ENCODE data around the gene CD274. TPM values are rescaled to one million over a fixed set of nuclear protein-coding genes. Genes with fewer than 3 reads are reported as not detected.

CD274 gene
- total and polyA plus RNA-seq, 2 donors (not counting 1 experiment from before 2014, with no cell fraction given) = 3.1 to 3.3 TPM

DNA sequence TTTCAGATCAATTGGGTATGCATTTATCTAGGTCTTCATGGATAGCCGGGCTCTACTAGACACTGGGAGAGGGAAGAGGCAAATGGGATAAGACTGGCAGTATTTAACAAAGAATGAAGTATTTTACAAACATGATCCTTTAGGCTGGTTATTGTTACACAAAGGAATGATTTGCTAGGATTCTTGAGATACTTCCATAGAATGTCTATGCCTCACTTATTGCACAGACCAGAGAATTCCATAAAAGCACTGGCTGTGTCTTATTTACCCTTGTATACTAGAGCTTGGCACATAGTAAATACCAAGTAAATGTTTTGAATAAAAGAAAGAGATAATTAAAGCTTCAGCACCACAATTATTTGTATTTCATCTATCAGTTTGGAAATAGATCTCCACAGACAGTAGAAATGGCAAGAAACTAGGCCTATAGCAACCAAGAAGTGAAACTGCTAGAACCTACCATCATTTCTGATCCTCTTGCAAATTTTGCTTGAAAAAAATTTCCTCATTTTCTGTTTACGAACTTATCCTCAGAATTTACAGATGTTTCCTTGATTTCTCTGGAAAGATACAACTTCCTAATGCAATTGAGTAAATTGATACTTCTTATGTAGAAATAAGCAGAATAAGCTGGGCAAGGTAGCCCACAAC is 63.7 kb downstream of the CD274 start:
- H2AFZ ChIP-seq (ENCODE audit: low read length) = no peak overlapping the region
- TF ChIP-seq CTCF (conservative IDR thresholded peaks at IDR 0.05 in 1 of 2, IDR thresholded peaks at IDR 0.05 in 1 of 2; ENCODE audit: low read depth in 1 of 2, low read length in 2 of 2) = no peak
- TF ChIP-seq EZH2 (IDR thresholded peaks at IDR 0.05; ENCODE audit: low read length, missing control alignments) = no peak
- H3K4me2 ChIP-seq (ENCODE audit: extremely low read depth, insufficient read depth, low read length) = no peak overlapping the region
- H3K36me3 ChIP-seq (ENCODE audit: control insufficient read depth, insufficient read depth, low read length) = no peaks in the 10 kb centered on the region
- no peak overlapping the region for H3K9ac ChIP-seq (ENCODE audit: insufficient read depth, low read length)
- no peaks in the 10 kb centered on the region for H3K9me3 ChIP-seq (ENCODE audit: control insufficient read depth, insufficient read depth, low read depth, low read length)
- H3K27ac ChIP-seq (ENCODE audit: insufficient read depth, low read length) = no peak overlapping the region
- H3K4me3 ChIP-seq (replicated peaks in 1 of 4; ENCODE audit: control extremely low read depth in 1 of 4, insufficient read depth in 1 of 4, low read depth in 3 of 4, low read length in 4 of 4) = no peak overlapping the region
- DNase-seq (ENCODE audit: low read depth in 2 of 2) = no peak
- no peaks in the 10 kb centered on the region for H3K27me3 ChIP-seq (ENCODE audit: control insufficient read depth, insufficient read depth, low read length)
- peaks cover 9% of the 10 kb centered on the region for H3K4me1 ChIP-seq (ENCODE audit: control insufficient read depth, extremely low read depth, insufficient read depth, low read length)
- peaks cover 22% of the 10 kb centered on the region for H3K79me2 ChIP-seq (ENCODE audit: control insufficient read depth, insufficient read depth, low read length)
- H4K20me1 ChIP-seq (ENCODE audit: control insufficient read depth, extremely low read depth, insufficient read depth, low read length) = no peaks in the 10 kb centered on the region

DNA sequence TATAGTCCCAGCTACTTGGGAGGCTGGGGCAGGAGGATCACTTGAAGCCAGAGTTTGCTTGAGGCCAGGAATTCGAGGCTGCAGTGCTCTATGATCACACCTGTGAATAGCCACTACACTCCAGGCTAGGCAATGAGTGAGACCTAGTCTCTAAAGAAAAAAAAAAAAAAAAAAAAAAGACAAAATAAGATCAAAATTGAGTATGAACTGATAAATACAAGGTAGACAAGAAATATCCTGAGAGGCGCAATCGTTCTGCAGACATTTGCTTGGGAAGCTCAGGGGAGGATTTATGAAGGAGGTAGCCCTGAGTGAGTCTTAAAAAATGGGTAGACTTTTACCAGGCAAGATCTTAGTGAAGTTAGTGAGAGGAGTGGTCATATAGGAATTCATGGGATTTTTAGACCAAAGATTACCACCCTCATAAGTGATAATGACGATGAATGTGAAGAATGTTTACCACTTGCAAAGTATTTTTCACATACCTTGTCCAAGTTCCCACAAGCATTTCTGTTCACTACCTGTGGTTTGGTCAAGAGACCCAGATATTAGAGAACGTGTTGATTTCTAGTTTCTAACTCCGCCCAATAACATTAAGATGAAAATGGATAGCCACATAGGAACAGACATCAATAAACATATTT is 64.4 kb downstream of the CD274 start:
- Histone ChIP-seq H3K4me1 (ENCODE audit: control insufficient read depth, extremely low read depth, insufficient read depth, low read length) (peaks cover 5% of the 10 kb centered on the region), H3K9me3 (ENCODE audit: control insufficient read depth, insufficient read depth, low read depth, low read length) (no peaks in the 10 kb centered on the region), H3K27ac (ENCODE audit: insufficient read depth, low read length) (no peak overlapping the region), H3K4me2 (ENCODE audit: extremely low read depth, insufficient read depth, low read length) (no peak overlapping the region), H3K27me3 (ENCODE audit: control insufficient read depth, insufficient read depth, low read length) (no peaks in the 10 kb centered on the region), H3K4me3 (replicated peaks in 1 of 4; ENCODE audit: control extremely low read depth in 1 of 4, insufficient read depth in 1 of 4, low read depth in 3 of 4, low read length in 4 of 4) (no peak overlapping the region), H4K20me1 (ENCODE audit: control insufficient read depth, extremely low read depth, insufficient read depth, low read length) (no peaks in the 10 kb centered on the region), H3K9ac (ENCODE audit: insufficient read depth, low read length) (no peak overlapping the region), H2AFZ (ENCODE audit: low read length) (no peak overlapping the region), H3K36me3 (ENCODE audit: control insufficient read depth, insufficient read depth, low read length) (no peaks in the 10 kb centered on the region), H3K79me2 (ENCODE audit: control insufficient read depth, insufficient read depth, low read length) (peaks cover 22% of the 10 kb centered on the region)
- peak in 1 of 2 donors; percentile 83 for DNase-seq (ENCODE audit: low read depth in 2 of 2)
- TF ChIP-seq EZH2 (IDR thresholded peaks at IDR 0.05; ENCODE audit: low read length, missing control alignments) (no peak), CTCF (conservative IDR thresholded peaks at IDR 0.05 in 1 of 2, IDR thresholded peaks at IDR 0.05 in 1 of 2; ENCODE audit: low read depth in 1 of 2, low read length in 2 of 2) (no peak)

DNA sequence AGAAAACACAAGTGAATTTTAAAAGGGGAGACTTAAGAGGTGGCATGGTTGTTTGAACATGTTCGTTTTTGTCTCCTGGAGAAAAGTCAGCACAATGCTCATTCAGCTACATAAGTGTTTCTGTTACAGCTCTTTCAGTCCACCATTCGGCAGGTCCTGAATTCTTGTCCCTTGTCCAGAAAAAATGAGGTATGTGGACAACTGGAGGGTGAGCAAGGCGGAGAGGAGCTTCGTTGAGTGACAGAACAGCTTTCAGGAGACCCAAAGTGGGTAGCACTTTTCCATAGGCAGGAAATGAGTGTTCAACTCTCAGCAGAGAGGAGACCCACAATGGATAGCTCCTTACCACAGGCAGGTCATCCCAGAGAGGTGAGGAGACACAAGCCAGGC is 64.9 kb downstream of the CD274 start:
- Histone ChIP-seq H3K27ac (ENCODE audit: insufficient read depth, low read length) (no peak overlapping the region), H3K4me2 (ENCODE audit: extremely low read depth, insufficient read depth, low read length) (no peak overlapping the region), H3K36me3 (ENCODE audit: control insufficient read depth, insufficient read depth, low read length) (no peaks in the 10 kb centered on the region), H3K79me2 (ENCODE audit: control insufficient read depth, insufficient read depth, low read length) (peaks cover 22% of the 10 kb centered on the region), H2AFZ (ENCODE audit: low read length) (no peak overlapping the region), H4K20me1 (ENCODE audit: control insufficient read depth, extremely low read depth, insufficient read depth, low read length) (no peaks in the 10 kb centered on the region), H3K4me3 (replicated peaks in 1 of 4; ENCODE audit: control extremely low read depth in 1 of 4, insufficient read depth in 1 of 4, low read depth in 3 of 4, low read length in 4 of 4) (no peak overlapping the region), H3K27me3 (ENCODE audit: control insufficient read depth, insufficient read depth, low read length) (no peaks in the 10 kb centered on the region), H3K4me1 (ENCODE audit: control insufficient read depth, extremely low read depth, insufficient read depth, low read length) (peaks cover 5% of the 10 kb centered on the region), H3K9ac (ENCODE audit: insufficient read depth, low read length) (no peak overlapping the region), H3K9me3 (ENCODE audit: control insufficient read depth, insufficient read depth, low read depth, low read length) (no peaks in the 10 kb centered on the region)
- TF ChIP-seq EZH2 (IDR thresholded peaks at IDR 0.05; ENCODE audit: low read length, missing control alignments) = no peak
- TF ChIP-seq CTCF (conservative IDR thresholded peaks at IDR 0.05 in 1 of 2, IDR thresholded peaks at IDR 0.05 in 1 of 2; ENCODE audit: low read depth in 1 of 2, low read length in 2 of 2) = no peak
- peak in 1 of 2 donors; percentile 71 for DNase-seq (ENCODE audit: low read depth in 2 of 2)

Data from fibroblast of lung (primary cell).